SK-MEL-5 (cell line): ENCODE data around the gene KPTN. TPM values are rescaled to one million over a fixed set of nuclear protein-coding genes. Genes with fewer than 3 reads are reported as not detected.
A peak's percentile ranks its signal among the peaks of the same experiment; 100 is the strongest.

Source experiments
- DNase-seq: peaks from one replicate; pipeline ENCODE4 v3.0.0-alpha.2; 2016; ENCODE audit warnings: low read depth, low spot score
- in situ Hi-C: cut with HindIII; loops from 2 replicates; pipeline ENCODE4 v1.10.0; 2016; ENCODE audit warnings: low sequenced_read_pairs, high pct_unique_total_duplicates, low pct_unique_long_range_greater_than_20kb
- polyA plus RNA-seq, 2 experiments: library from polyadenylated mRNA; depleted of rRNA; stranded (reverse); fragments of >200 nt; gene quantifications; 2 replicates each; pipeline ENCODE4 v1.2.3, GENCODE V29; 2015
- total RNA-seq: library from RNA; depleted of rRNA; stranded (reverse); fragments of >200 nt; shearing (Covaris generic); gene quantifications from 2 replicates; pipeline ENCODE4 v1.2.3, GENCODE V29; 2014; rRNA removed

KPTN gene
- 6.9 and 14.6 TPM in 2 replicates for total RNA-seq
- 9.6 and 10.4 TPM in 2 replicates for polyA plus RNA-seq (2015; cell fraction: cytosol; rRNA removed)
- 60.6 and 76.0 TPM in 2 replicates for polyA plus RNA-seq (2015; cell fraction: nucleus; rRNA removed)

GRCh38 chr19:47483800-47484690 is at the start of gene KPTN:
Gene KPTN (minus strand): TSS chr19:47484219. CDS start chr19:47484160, 59 bp downstream.
- DNase-seq, result peak; percentile 88
- in situ Hi-C loops, result no loop called here

GRCh38 chr19:47531640-47532387 is 47.8 kb upstream of the KPTN start:
- in situ Hi-C loops, result no loop called here

GRCh38 chr19:47529018-47529742 is 45.2 kb upstream of the KPTN start:
- in situ Hi-C loops, result no loop called here
- DNase-seq, result no peak

More at GRCh38 chr19:47531640-47532387, 47.8 kb upstream of the KPTN start:
- no peak for DNase-seq

GRCh38 chr19:47526798-47527197 is 42.8 kb upstream of the KPTN start:
- DNase-seq, result no peak
- in situ Hi-C loops, result no loop called here

GRCh38 chr19:47523473-47523872 is 39.5 kb upstream of the KPTN start:
- no peak for DNase-seq
- in situ Hi-C loops, result no loop called here

GRCh38 chr19:47521473-47522180 is 37.6 kb upstream of the KPTN start:
- DNase-seq, result no peak
- in situ Hi-C loops, result no loop called here

- in situ Hi-C loops, result no loop called here
- no peak for DNase-seq
These were observed 36.8 kb upstream of the KPTN start for GRCh38 chr19:47520839-47521238.

GRCh38 chr19:47520343-47520806 is 36.4 kb upstream of the KPTN start:
- in situ Hi-C loops, result no loop called here
- no peak for DNase-seq

- in situ Hi-C loops, result no loop called here
- DNase-seq, result no peak
These were observed 34.8 kb upstream of the KPTN start for GRCh38 chr19:47518854-47519253.

GRCh38 chr19:47518139-47518538 is 34.1 kb upstream of the KPTN start:
- no peak for DNase-seq
- in situ Hi-C loops, result no loop called here

GRCh38 chr19:47514869-47515588 is 31.0 kb upstream of the KPTN start, which contains the start of gene NAPA:
Gene NAPA (minus strand): TSS chr19:47515063. CDS start chr19:47514940, 123 bp downstream.
- in situ Hi-C loops, result no loop called here
- peak; percentile 99 for DNase-seq

GRCh38 chr19:47514151-47514868 is 30.3 kb upstream of the KPTN start:
- in situ Hi-C loops, result no loop called here
- no peak for DNase-seq

- in situ Hi-C loops, result no loop called here
These were observed 28.9 kb upstream of the KPTN start for GRCh38 chr19:47512948-47513319.

GRCh38 chr19:47512183-47512947 is 28.3 kb upstream of the KPTN start:
- in situ Hi-C loops, result no loop called here
- peak; percentile 21 for DNase-seq

More at GRCh38 chr19:47512948-47513319, 28.9 kb upstream of the KPTN start:
- no peak for DNase-seq

GRCh38 chr19:47511681-47512080 is 27.7 kb upstream of the KPTN start:
- no peak for DNase-seq
- in situ Hi-C loops, result no loop called here
